Esophagus squamous epithelium (tissue), 4 donors: ENCODE data around the gene TFCP2.

Source experiments
- POLR2A ChIP-seq, 4 donors: fragments of 450-650 bp; IDR thresholded peaks; one replicate each; pipeline ENCODE4 v1.6.1; 2017; ENCODE audit warnings: antibody characterized with exemption in 4 of 4, mild to moderate bottlenecking in 4 of 4, moderate library complexity in 3 of 4
- TF ChIP-seq, protein P1 (sequence below), 6 experiments: fragments of 450-650 bp in 4 of 6; fragments of 200-600 bp in 2 of 6; sonication (generic) in 2 of 6; IDR thresholded peaks; one replicate each; pipeline ENCODE4 v1.5.1; 2016 to 2019; ENCODE audit warnings: antibody characterized with exemption in 6 of 6, mild to moderate bottlenecking in 4 of 6, moderate library complexity in 4 of 6

DNA sequence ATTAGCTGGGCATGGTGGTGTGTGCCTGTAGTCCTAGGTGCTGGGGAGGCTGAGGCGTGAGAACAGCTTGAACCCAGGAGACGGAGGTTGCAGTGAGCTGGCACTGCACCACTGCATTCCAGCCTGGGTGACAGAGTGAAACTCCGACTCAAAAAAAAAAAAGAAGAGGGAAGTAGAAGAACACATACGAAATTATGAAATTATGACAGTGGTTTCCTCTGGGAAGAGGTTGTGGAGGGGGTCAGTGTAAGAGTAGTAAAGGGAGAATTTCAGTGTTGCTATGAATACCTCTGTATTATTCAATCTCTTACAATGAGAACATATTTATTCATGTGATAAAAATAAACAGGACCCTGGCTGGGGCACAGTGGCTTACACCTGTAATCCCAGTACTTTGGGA, 64.8 kb downstream of the TFCP2 start:
- TF ChIP-seq, protein P1, sequence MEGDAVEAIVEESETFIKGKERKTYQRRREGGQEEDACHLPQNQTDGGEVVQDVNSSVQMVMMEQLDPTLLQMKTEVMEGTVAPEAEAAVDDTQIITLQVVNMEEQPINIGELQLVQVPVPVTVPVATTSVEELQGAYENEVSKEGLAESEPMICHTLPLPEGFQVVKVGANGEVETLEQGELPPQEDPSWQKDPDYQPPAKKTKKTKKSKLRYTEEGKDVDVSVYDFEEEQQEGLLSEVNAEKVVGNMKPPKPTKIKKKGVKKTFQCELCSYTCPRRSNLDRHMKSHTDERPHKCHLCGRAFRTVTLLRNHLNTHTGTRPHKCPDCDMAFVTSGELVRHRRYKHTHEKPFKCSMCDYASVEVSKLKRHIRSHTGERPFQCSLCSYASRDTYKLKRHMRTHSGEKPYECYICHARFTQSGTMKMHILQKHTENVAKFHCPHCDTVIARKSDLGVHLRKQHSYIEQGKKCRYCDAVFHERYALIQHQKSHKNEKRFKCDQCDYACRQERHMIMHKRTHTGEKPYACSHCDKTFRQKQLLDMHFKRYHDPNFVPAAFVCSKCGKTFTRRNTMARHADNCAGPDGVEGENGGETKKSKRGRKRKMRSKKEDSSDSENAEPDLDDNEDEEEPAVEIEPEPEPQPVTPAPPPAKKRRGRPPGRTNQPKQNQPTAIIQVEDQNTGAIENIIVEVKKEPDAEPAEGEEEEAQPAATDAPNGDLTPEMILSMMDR (IDR thresholded peaks at IDR 0.05): no peak
- TF ChIP-seq POLR2A (IDR thresholded peaks at IDR 0.05): no peak
